Measurements from ENCODE around the gene OSBPL1A.
"Not testable (repeated sequence)": the region's sequence is repeated elsewhere in the genome, so short reads cannot be mapped to it uniquely, and the experiment has no call there.

OSBPL1A gene

DNA sequence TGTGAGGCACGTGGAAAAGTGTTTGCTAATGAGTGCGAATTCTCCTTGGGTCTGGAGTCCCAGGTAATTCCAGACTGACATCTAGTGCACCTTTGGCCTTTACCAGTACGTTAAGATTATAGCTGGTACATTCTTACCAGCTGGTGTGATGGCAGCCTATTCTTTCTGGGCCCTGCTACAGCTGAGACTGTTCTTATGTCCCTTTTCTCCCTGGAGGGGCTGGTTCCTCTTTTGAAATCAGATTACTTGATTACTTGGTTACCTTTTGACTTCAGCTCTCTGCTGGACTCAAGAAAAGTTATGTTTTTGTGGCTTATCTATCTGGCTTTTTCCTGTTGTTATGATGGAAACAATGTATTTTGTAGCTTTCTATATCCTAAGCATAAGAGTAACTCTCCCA lies 244.2 kb downstream of the OSBPL1A start:
- Histone ChIP-seq H3K4me3 (replicated peaks; ENCODE audit: insufficient read depth, low read length) (no peak overlapping the region), H3K27me3 (ENCODE audit: insufficient read depth, poor library complexity, severe bottlenecking) (no peaks in the 10 kb centered on the region), H3K27ac (replicated peaks) (no peak overlapping the region)
- DNase-seq (ENCODE audit: low read depth in 1 of 2, low spot score in 1 of 2): no peak
- TF ChIP-seq CTCF (IDR thresholded peaks at IDR 0.05; ENCODE audit: insufficient read depth, low read length): no peak
- TF ChIP-seq GABPA (IDR thresholded peaks at IDR 0.05; ENCODE audit: low read depth): no peak
- TF ChIP-seq SPI1 (IDR thresholded peaks at IDR 0.05; ENCODE audit: borderline replicate concordance, low read depth): no peak
- TF ChIP-seq REST (IDR thresholded peaks at IDR 0.05; ENCODE audit: insufficient replicate concordance, low read depth): no peak
- no peak for TF ChIP-seq POLR2AphosphoS5 (IDR thresholded peaks at IDR 0.05; ENCODE audit: low read depth)

DNA sequence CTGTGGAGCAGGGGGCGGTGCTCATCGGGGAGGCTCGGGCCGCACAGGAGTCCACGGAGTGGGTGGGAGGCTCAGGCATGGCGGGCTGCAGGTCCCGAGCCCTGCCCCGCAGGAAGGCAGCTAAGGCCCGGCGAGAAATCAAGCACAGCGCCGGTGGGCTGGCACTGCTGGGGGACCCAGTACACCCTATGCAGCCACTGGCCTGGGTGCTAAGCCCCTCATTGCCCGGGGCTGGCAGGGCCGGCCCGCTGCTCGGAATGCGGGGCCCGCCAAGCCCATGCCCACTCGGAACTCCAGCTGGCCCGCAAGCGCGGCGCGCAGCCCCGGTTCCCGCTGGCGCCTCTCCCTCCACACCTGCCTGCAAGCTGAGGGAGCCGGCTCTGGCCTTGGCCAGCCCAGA lies 248.0 kb downstream of the OSBPL1A start:
- not testable (repeated sequence) for DNase-seq (ENCODE audit: low read depth in 1 of 2, low spot score in 1 of 2); H3K4me3 ChIP-seq (replicated peaks; ENCODE audit: insufficient read depth, low read length); H3K27ac ChIP-seq (replicated peaks); H3K27me3 ChIP-seq (ENCODE audit: insufficient read depth, poor library complexity, severe bottlenecking)

- no peak for DNase-seq (ENCODE audit: low read depth in 1 of 2, low spot score in 1 of 2)
- TF ChIP-seq CTCF (IDR thresholded peaks at IDR 0.05; ENCODE audit: insufficient read depth, low read length): no peak
- no peak for TF ChIP-seq POLR2AphosphoS5 (IDR thresholded peaks at IDR 0.05; ENCODE audit: low read depth)
- no peak for TF ChIP-seq GABPA (IDR thresholded peaks at IDR 0.05; ENCODE audit: low read depth)
- no peak for TF ChIP-seq SPI1 (IDR thresholded peaks at IDR 0.05; ENCODE audit: borderline replicate concordance, low read depth)
- TF ChIP-seq REST (IDR thresholded peaks at IDR 0.05; ENCODE audit: insufficient replicate concordance, low read depth): no peak
- H3K27me3 ChIP-seq (ENCODE audit: insufficient read depth, poor library complexity, severe bottlenecking): peaks cover 3% of the 10 kb centered on the region
- H3K4me3 ChIP-seq (replicated peaks; ENCODE audit: insufficient read depth, low read length): no peak overlapping the region
- H3K27ac ChIP-seq (replicated peaks): no peak overlapping the region
These were observed 255.2 kb downstream of the OSBPL1A start for GRCh38 chr18:24142376-24142775.

DNA sequence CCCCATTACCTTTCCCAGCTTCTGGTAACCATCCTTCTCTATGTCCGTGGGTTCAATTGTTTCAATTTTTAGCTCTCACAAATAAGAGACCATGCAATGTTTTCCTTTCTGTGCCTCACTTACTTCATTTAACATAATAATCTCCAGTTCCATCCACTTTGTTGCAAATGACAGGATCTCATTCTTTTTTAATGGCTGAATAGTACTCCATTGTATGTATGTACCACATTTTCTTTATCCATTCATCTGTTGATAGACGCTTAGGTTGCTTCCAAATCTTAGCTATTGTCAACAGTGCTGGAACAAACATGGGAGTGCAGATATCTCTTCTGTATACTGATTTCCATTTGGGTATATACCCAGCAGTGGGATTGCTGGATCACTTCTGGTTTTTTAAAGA lies 256.9 kb downstream of the OSBPL1A start:
- TF ChIP-seq SPI1 (IDR thresholded peaks at IDR 0.05; ENCODE audit: borderline replicate concordance, low read depth) (no peak), POLR2AphosphoS5 (IDR thresholded peaks at IDR 0.05; ENCODE audit: low read depth) (no peak), CTCF (IDR thresholded peaks at IDR 0.05; ENCODE audit: insufficient read depth, low read length) (no peak), GABPA (IDR thresholded peaks at IDR 0.05; ENCODE audit: low read depth) (no peak), REST (IDR thresholded peaks at IDR 0.05; ENCODE audit: insufficient replicate concordance, low read depth) (no peak)

More for the DNA sequence above, 256.9 kb downstream of the OSBPL1A start:
- Histone ChIP-seq H3K4me3 (replicated peaks; ENCODE audit: insufficient read depth, low read length) (no peak overlapping the region), H3K27ac (replicated peaks) (no peak overlapping the region), H3K27me3 (ENCODE audit: insufficient read depth, poor library complexity, severe bottlenecking) (peaks cover 3% of the 10 kb centered on the region)
- DNase-seq (ENCODE audit: low read depth in 1 of 2, low spot score in 1 of 2): no peak

All from HL-60 (cell line).